ENCODE results near the gene APOL6.

Gene APOL6

GRCh38 chr22:35611200-35611890, 36.9 kb upstream of the APOL6 start:
- no peak for ATAC-seq (ENCODE audit: low read depth)
- Histone ChIP-seq H3K4me1 (ENCODE audit: insufficient read depth, poor library complexity, severe bottlenecking) (no peaks in the 10 kb centered on the region), H3K27ac (ENCODE audit: poor library complexity, severe bottlenecking) (no peak overlapping the region), H3K4me3 (ENCODE audit: severe bottlenecking) (no peak overlapping the region), H3K36me3 (ENCODE audit: low read depth) (no peaks in the 10 kb centered on the region), H3K27me3 (ENCODE audit: insufficient read depth, poor library complexity, severe bottlenecking) (no peaks in the 10 kb centered on the region), H3K9me3 (ENCODE audit: severe bottlenecking) (no peaks in the 10 kb centered on the region)
- no peak for DNase-seq (ENCODE audit: low spot score)
- no peak for TF ChIP-seq CTCF (IDR thresholded peaks at IDR 0.05; ENCODE audit: poor library complexity, severe bottlenecking)

GRCh38 chr22:35611891-35612576, 36.2 kb upstream of the APOL6 start:
- H3K4me3 ChIP-seq (ENCODE audit: severe bottlenecking): no peak overlapping the region
- no peaks in the 10 kb centered on the region for H3K9me3 ChIP-seq (ENCODE audit: severe bottlenecking)
- H3K4me1 ChIP-seq (ENCODE audit: insufficient read depth, poor library complexity, severe bottlenecking): no peaks in the 10 kb centered on the region

GRCh38 chr22:35612903-35613302, 35.3 kb upstream of the APOL6 start:
- Histone ChIP-seq H3K4me3 (ENCODE audit: severe bottlenecking) (no peak overlapping the region), H3K27ac (ENCODE audit: poor library complexity, severe bottlenecking) (no peak overlapping the region), H3K4me1 (ENCODE audit: insufficient read depth, poor library complexity, severe bottlenecking) (no peaks in the 10 kb centered on the region), H3K36me3 (ENCODE audit: low read depth) (no peaks in the 10 kb centered on the region), H3K9me3 (ENCODE audit: severe bottlenecking) (no peaks in the 10 kb centered on the region), H3K27me3 (ENCODE audit: insufficient read depth, poor library complexity, severe bottlenecking) (no peaks in the 10 kb centered on the region)
- no peak for TF ChIP-seq CTCF (IDR thresholded peaks at IDR 0.05; ENCODE audit: poor library complexity, severe bottlenecking)
- ATAC-seq (ENCODE audit: low read depth) (no peak), DNase-seq (ENCODE audit: low spot score) (no peak)

More at GRCh38 chr22:35611891-35612576, 36.2 kb upstream of the APOL6 start:
- Histone ChIP-seq H3K27ac (ENCODE audit: poor library complexity, severe bottlenecking) (no peak overlapping the region), H3K36me3 (ENCODE audit: low read depth) (no peaks in the 10 kb centered on the region), H3K27me3 (ENCODE audit: insufficient read depth, poor library complexity, severe bottlenecking) (no peaks in the 10 kb centered on the region)
- TF ChIP-seq CTCF (IDR thresholded peaks at IDR 0.05; ENCODE audit: poor library complexity, severe bottlenecking): no peak
- ATAC-seq (ENCODE audit: low read depth) (no peak), DNase-seq (ENCODE audit: low spot score) (no peak)

GRCh38 chr22:35614404-35614803, 33.8 kb upstream of the APOL6 start:
- no peak for TF ChIP-seq CTCF (IDR thresholded peaks at IDR 0.05; ENCODE audit: poor library complexity, severe bottlenecking)
- DNase-seq (ENCODE audit: low spot score) (no peak), ATAC-seq (ENCODE audit: low read depth) (no peak)
- Histone ChIP-seq H3K27ac (ENCODE audit: poor library complexity, severe bottlenecking) (no peak overlapping the region), H3K9me3 (ENCODE audit: severe bottlenecking) (no peaks in the 10 kb centered on the region), H3K27me3 (ENCODE audit: insufficient read depth, poor library complexity, severe bottlenecking) (no peaks in the 10 kb centered on the region), H3K4me3 (ENCODE audit: severe bottlenecking) (no peak overlapping the region), H3K36me3 (ENCODE audit: low read depth) (no peaks in the 10 kb centered on the region), H3K4me1 (ENCODE audit: insufficient read depth, poor library complexity, severe bottlenecking) (no peaks in the 10 kb centered on the region)

GRCh38 chr22:35615156-35615555, 33.1 kb upstream of the APOL6 start:
- no peaks in the 10 kb centered on the region for H3K9me3 ChIP-seq (ENCODE audit: severe bottlenecking)
- H3K27ac ChIP-seq (ENCODE audit: poor library complexity, severe bottlenecking): no peak overlapping the region
- no peak for ATAC-seq (ENCODE audit: low read depth)
- TF ChIP-seq CTCF (IDR thresholded peaks at IDR 0.05; ENCODE audit: poor library complexity, severe bottlenecking): no peak
- H3K4me1 ChIP-seq (ENCODE audit: insufficient read depth, poor library complexity, severe bottlenecking): no peaks in the 10 kb centered on the region
- no peak overlapping the region for H3K4me3 ChIP-seq (ENCODE audit: severe bottlenecking)
- H3K36me3 ChIP-seq (ENCODE audit: low read depth): no peaks in the 10 kb centered on the region
- DNase-seq (ENCODE audit: low spot score): no peak
- H3K27me3 ChIP-seq (ENCODE audit: insufficient read depth, poor library complexity, severe bottlenecking): no peaks in the 10 kb centered on the region

Measured in RWPE2 (cell line).